Stimulated activated CD4-positive, alpha-beta T cell treated with anti-CD3 and anti-CD28 coated beads, Interleukin-2, amount 100 ng/mL, for 4 hours (primary cell): Measurements from ENCODE around the gene ANKRD44.

Experiments used
- DNase-seq: peaks from one replicate; pipeline ENCODE4 v3.0.0-alpha.2; 2020; ENCODE audit warnings: low read depth

The ANKRD44 gene

DNA sequence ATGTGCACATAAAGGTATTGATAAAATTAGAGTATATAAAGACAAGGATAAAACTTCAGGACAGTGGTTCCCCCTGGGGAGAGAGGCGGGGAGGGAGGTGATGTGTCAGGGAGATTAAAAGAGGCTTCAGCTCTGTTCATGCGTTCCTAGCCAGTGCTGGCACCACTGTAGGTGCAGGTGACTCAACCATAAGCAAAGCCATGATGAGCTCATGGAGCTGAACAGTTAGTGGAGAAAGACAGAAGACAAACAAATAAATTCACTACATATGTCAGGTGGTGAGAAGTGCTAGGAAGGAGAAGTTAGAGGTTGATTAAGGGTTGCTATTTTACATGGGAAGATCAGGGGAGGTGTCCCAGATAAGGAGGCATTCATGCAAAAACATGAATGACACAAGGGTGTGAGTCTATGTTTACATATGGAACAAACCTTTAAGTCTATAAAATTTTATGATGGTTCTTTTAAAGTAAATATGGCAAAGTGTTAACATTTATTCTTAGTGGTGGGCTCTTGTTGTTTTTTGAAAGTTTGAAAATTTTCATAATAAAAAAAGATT lies 136.0 kb downstream of the ANKRD44 start:
- no peak for DNase-seq

- DNase-seq, result no peak
Observed at GRCh38 chr2:197171582-197171981, 139.0 kb downstream of the ANKRD44 start.

GRCh38 chr2:197170208-197170607 lies 140.4 kb downstream of the ANKRD44 start:
- DNase-seq, result no peak

DNA sequence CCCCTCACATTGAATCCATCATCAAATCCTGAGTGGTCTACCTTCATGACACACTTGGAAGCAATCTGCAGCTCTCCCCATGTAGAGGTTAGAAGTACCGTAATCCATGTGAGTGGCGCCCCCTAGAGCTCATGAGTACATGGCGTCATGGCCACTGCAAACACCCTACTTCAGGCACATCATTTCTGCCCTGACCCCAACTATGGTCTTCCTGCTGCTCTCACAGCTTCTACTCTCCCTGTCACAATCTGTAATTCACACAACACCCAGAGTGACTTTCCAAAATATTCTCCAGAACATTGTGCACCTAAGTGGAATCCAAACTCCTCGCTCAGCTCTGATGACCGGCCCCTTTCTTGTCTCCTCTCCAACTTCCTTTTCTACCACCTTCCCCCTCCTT lies 141.9 kb downstream of the ANKRD44 start:
- peak; percentile 59 for DNase-seq

- no peak for DNase-seq
Observed at GRCh38 chr2:197167608-197168314, 142.8 kb downstream of the ANKRD44 start.

DNA sequence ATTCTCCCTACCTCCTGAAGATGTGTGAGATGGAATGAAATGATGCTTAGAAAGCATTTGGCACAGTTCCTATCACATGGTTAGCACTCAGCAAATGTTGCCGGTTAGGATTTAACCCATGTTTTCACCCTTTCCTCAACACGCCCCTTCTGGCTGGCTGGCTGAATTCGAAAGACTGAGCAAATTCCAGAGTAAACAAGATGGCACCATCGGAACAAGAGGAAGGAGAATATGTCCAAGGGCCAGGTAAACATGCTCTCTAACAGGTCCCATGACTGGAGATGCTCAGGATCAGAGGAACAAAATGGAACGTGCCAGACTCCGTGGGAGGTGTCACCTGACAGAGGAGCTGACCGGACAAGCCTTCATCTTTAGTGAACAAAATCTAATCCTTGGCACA lies 145.6 kb downstream of the ANKRD44 start:
- no peak for DNase-seq

- no peak for DNase-seq
Observed at GRCh38 chr2:197164141-197164754, 146.3 kb downstream of the ANKRD44 start.

DNA sequence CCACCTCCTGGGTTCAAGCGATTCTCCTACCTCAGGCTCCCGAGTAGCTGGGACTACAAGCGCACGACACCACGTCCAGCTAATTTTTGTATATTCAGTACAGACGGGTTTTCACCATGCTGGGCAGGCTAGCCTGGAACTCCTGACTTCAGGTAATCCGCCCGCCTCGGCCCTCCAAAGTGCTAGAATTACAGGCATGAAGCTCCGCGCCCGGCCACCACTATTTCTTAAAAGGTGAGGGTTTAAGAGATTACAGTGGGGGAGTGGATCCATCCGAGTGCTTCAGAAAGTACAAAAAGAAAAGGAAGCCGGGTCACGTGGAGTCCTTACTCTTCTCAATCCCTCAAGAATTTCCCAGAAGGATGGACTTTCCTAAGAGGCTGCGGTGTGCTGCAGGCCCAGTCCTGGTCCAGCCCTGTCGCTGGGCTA lies 146.9 kb downstream of the ANKRD44 start:
- DNase-seq, result no peak

DNA sequence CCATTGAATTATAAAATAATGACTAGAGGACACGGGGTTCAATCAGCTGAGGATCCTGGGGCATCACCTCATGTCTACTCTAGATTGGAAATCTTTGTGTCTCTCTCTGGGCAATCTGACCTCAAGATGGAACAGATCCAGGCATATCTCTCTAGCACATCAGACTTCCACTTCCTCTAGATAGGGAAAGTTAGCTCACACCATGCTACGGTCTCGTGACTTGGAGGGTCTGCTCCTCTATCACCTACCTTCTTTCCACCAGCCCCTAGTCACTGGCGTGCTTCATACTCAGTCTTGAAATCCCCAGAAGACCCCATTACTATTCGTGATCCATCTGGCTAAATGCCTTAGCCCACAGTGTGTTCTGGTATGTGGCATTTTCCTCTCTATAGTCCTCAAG lies 148.8 kb downstream of the ANKRD44 start:
- no peak for DNase-seq

GRCh38 chr2:197159661-197160211 lies 150.8 kb downstream of the ANKRD44 start:
- DNase-seq, result no peak

- DNase-seq, result no peak
Observed at GRCh38 chr2:197158591-197159550, 151.7 kb downstream of the ANKRD44 start.

GRCh38 chr2:197157879-197158537 lies 152.6 kb downstream of the ANKRD44 start:
- DNase-seq, result no peak

DNA sequence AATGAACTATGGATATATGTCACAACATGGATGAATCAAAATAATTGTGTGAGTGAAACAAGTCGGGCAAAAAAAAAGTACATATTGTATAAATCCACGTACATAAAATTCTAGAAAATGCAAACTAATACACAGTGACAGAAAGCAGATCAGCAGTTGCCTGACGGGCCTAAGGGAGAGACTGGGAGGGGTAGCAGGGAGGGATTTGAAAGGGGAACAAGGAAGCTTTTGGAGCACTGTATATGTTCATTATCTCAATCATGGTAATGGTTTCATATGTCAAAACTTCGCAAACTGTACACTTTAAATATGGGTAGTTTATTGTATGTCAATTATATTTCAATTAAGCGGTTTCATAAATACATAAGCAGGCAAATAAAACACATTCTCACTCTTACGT lies 153.8 kb downstream of the ANKRD44 start:
- no peak for DNase-seq

DNA sequence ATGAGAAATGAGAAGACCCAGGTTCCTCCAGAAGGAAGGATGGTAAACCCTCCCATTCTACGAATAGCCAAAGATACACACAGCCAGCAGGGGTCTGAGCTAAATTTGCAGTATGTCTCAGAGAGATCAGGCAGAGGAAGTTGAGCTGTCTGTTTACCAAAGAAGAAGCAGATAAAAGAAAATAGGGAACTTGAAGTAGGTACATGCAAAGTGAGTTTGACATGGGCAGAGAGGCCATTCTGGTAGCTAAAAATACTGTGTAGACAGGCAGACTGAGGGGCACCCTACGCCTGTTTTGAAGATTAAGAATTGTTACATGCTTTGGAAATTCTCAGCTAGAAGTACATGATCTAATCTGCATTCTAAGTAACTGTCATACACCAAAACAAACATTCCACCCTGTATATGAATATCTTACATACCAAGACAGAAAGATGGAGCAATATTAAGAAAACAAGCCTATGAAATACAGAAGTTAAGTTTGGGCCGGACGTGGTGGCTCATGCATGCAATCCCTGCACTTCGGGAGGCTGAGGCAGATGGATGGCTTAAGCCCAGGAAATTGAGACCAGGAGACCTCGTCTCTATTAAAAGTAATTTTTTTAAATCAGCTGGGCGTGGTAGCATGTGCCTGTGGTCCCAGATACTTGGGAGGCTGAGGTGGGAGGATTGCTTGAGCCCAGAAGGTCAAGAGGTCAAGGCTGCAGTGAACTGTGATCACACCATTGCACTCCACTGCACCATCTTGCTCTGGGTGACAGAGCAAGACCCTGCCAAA lies 157.9 kb downstream of the ANKRD44 start:
- no peak for DNase-seq

GRCh38 chr2:197149546-197149945 lies 161.0 kb downstream of the ANKRD44 start:
- DNase-seq, result no peak

GRCh38 chr2:197148401-197148800 lies 162.2 kb downstream of the ANKRD44 start:
- DNase-seq, result no peak

DNA sequence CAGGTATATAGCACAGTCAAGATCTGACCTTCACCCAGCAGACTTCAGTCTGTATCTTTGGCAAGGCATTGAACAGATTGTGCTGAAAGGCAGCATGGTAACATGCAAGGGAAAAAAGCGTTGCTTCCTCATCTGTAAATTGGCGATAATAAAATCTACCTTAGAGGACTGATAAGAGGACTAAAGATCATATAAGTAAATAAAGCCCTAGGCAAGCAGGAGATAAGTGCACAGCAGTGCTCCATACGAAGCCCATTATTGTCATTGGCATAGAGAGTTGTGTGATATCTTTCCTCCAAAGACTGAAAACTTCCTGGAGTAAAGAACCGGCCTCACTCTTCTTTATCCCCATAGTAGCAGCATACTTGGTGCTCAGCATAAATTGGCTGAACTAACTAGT lies 162.6 kb downstream of the ANKRD44 start:
- no peak for DNase-seq

DNA sequence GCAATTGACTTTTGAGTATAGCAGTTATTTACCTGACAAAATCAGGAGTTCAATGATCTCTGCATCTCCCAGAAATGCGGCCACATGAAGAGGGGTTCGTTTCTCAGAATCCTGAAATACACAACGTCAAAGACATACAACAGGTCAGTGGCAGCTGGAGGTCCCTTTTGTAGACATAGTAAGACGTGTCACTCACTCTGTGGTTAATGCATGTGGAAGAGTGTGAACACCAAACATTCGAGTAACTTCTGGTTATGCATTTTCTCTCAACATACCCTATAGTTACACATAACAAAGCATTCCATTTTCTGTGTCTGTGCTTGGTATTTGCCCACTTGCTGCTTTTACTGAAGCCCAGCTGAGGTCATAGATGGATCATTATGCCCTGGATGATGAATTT lies 163.6 kb downstream of the ANKRD44 start:
- DNase-seq, result no peak

- DNase-seq, result no peak
Observed at GRCh38 chr2:197145471-197146056, 165.0 kb downstream of the ANKRD44 start.

- no peak for DNase-seq
Observed at GRCh38 chr2:197144183-197144582, 166.4 kb downstream of the ANKRD44 start.
